Activated CD8-positive, alpha-beta memory T cell treated with anti-CD3 and anti-CD28 coated beads for 36 hours (primary cell): ENCODE data around the gene MCAT. TPM values are rescaled to one million over a fixed set of nuclear protein-coding genes. Genes with fewer than 3 reads are reported as not detected.

Experiments used
- total RNA-seq, 2 experiments: library from RNA; stranded (reverse); gene quantifications; one replicate each; pipeline ENCODE4 v1.2.3, GENCODE V29; 2021

The MCAT gene
- total RNA-seq, 2 experiments from 2014 or later = 27.6 to 31.0 TPM

Other genes with a start within 250 kb of the MCAT start
- gene PACSIN2, start 128.2 kb downstream of the MCAT start, total RNA-seq = 10 to 100 TPM; 28.8 to 30.6 TPM
- gene TTLL1, start 54.0 kb downstream of the MCAT start, total RNA-seq = 1 to 10 TPM; 5.1 to 5.6 TPM
- gene BIK, start 32.6 kb downstream of the MCAT start, total RNA-seq = 1 to 10 TPM; 3.5 to 4.4 TPM
- gene TSPO, start 8.2 kb upstream of the MCAT start, total RNA-seq = 100 to 1,000 TPM; 101 to 104 TPM
- gene TTLL12, start 43.7 kb upstream of the MCAT start, total RNA-seq = 100 to 1,000 TPM; 115 to 118 TPM
- under 1 TPM; 0.08 to 0.31 TPM for gene SCUBE1, start 200.0 kb upstream of the MCAT start, total RNA-seq